ENCODE data around the gene MEGF8.

DNA sequence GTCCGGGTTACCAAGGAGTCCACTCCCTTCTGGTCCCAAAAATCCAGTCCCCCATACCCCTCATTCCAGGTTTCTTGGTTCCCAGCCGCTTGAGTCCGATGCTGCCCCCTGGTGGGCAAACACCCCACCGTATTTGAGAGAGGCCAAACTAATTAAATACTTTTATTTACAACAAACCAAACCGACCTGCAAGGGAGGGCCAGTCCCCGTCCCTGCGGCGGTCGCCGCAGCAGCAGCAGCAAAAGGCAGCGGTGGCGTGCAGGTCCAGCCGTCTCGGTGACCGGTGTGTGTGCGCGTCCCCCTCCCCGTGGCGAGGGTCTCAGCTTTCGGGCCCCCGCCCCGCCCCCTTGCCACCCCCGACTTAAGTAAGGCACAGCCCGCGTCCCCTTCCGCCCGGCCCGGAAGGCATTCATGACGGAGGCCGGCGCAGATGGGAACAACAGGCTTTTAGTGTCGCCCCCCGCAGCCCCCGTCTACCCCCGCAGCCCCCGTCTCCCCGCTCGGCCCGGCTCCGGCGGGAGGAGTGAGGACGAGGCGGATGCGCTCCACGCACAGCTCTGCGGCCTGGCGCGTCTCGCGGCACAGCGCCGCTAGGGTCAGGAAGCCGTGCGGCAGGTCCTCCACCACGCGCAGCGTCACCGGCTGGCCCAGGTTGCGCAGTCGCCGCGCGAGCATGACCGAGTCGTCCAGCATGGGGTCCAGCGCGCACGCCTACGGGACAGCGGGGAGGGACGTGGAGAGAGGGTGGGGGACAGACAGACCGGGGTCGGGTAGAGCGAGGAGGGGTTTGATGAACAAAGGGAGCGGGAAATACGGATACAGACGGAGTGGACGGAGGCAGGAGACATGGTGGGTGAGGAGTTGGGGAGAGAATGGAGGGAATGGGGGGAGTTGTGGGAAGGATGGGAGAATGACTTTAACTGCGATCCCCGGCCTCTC, 76.2 kb downstream of the MEGF8 start:
- TF ChIP-seq, protein P1, sequence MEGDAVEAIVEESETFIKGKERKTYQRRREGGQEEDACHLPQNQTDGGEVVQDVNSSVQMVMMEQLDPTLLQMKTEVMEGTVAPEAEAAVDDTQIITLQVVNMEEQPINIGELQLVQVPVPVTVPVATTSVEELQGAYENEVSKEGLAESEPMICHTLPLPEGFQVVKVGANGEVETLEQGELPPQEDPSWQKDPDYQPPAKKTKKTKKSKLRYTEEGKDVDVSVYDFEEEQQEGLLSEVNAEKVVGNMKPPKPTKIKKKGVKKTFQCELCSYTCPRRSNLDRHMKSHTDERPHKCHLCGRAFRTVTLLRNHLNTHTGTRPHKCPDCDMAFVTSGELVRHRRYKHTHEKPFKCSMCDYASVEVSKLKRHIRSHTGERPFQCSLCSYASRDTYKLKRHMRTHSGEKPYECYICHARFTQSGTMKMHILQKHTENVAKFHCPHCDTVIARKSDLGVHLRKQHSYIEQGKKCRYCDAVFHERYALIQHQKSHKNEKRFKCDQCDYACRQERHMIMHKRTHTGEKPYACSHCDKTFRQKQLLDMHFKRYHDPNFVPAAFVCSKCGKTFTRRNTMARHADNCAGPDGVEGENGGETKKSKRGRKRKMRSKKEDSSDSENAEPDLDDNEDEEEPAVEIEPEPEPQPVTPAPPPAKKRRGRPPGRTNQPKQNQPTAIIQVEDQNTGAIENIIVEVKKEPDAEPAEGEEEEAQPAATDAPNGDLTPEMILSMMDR (IDR thresholded peaks at IDR 0.05; ENCODE audit: poor library complexity, severe bottlenecking), result peak; percentile 75
- no peak for TF ChIP-seq EP300 (conservative IDR thresholded peaks at IDR 0.05; ENCODE audit: poor library complexity, severe bottlenecking)

All from neural cell (in vitro differentiated cells).